ENCODE results near the gene PPP6R2.

DNA sequence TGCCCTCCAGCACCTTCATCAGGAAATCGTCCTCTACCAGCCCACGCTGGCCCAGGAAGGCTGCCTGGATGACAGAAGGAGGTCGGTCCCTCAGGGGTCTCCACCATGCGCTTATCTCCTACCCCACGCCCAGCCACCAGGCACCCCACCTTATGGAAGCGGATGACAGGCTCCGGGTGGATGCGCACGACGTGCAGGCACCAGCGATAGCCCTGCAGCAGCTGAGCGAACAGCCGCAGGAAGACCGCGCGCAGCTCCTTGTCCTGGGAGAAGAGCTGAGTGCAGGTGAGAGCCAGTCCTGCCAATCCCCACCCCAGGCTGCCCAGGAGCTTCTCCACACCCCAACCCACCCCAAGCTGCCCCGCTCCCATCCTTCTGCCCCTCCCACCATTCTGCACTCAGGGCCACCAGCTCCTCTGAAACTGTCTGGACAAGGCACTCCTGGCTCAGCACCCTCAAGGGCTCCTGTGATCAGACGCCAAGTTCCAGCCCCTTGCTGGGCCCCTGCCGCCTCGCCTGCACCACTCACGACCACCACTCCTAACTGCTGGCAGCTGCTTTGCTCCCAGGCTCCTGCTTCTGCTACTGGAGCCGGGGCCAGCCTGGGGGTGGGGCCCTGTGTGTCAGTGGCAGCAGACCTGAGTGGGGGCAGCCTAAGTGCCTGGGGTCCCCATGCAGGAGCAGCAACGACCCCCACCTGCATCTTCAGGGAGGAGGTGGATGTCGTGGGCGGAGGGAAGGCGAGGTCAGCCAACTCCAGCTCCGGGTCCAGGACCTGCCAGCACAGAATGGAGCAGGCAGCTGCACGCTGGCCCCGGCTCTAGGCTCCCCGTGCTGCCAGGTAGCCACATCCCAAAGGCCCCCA, 122.2 kb downstream of the PPP6R2 start:
- TF ChIP-seq, protein P1, sequence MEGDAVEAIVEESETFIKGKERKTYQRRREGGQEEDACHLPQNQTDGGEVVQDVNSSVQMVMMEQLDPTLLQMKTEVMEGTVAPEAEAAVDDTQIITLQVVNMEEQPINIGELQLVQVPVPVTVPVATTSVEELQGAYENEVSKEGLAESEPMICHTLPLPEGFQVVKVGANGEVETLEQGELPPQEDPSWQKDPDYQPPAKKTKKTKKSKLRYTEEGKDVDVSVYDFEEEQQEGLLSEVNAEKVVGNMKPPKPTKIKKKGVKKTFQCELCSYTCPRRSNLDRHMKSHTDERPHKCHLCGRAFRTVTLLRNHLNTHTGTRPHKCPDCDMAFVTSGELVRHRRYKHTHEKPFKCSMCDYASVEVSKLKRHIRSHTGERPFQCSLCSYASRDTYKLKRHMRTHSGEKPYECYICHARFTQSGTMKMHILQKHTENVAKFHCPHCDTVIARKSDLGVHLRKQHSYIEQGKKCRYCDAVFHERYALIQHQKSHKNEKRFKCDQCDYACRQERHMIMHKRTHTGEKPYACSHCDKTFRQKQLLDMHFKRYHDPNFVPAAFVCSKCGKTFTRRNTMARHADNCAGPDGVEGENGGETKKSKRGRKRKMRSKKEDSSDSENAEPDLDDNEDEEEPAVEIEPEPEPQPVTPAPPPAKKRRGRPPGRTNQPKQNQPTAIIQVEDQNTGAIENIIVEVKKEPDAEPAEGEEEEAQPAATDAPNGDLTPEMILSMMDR (conservative IDR thresholded peaks at IDR 0.05 in 1 of 2, IDR thresholded peaks at IDR 0.05 in 1 of 2; ENCODE audit: low read depth in 1 of 2, low read length in 2 of 2), result no peak
- TF ChIP-seq EZH2 (IDR thresholded peaks at IDR 0.05; ENCODE audit: low read length, missing control alignments), result no peak
